NOMO-1 (cell line): ENCODE measurements around the gene FAM124B.

Experiments
- DNase-seq, 2 experiments: peaks; one replicate each; lab custom pipeline; 2025; ENCODE audit not compliant: unreplicated experiment in 2 of 2; lab: John Stamatoyannopoulos, UW

Gene FAM124B, protein sequence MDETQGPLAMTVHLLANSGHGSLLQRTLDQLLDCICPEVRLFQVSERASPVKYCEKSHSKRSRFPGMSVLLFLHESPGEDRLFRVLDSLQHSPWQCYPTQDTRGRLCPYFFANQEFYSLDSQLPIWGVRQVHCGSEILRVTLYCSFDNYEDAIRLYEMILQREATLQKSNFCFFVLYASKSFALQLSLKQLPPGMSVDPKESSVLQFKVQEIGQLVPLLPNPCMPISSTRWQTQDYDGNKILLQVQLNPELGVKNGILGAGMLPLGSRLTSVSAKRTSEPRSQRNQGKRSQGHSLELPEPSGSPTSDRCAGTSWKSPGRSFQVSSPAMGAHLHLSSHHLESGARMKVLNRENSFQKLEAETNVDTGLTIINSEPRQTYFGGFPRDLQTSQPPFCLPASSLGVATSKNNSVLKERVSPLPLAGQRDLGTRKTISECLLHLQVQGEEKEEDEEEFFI

GRCh38 chr2:224401641-224402342, at the start of gene FAM124B:
Gene FAM124B (minus strand): TSS chr2:224402107. CDS start chr2:224401768, 339 bp downstream.
- no peak for DNase-seq

DNA sequence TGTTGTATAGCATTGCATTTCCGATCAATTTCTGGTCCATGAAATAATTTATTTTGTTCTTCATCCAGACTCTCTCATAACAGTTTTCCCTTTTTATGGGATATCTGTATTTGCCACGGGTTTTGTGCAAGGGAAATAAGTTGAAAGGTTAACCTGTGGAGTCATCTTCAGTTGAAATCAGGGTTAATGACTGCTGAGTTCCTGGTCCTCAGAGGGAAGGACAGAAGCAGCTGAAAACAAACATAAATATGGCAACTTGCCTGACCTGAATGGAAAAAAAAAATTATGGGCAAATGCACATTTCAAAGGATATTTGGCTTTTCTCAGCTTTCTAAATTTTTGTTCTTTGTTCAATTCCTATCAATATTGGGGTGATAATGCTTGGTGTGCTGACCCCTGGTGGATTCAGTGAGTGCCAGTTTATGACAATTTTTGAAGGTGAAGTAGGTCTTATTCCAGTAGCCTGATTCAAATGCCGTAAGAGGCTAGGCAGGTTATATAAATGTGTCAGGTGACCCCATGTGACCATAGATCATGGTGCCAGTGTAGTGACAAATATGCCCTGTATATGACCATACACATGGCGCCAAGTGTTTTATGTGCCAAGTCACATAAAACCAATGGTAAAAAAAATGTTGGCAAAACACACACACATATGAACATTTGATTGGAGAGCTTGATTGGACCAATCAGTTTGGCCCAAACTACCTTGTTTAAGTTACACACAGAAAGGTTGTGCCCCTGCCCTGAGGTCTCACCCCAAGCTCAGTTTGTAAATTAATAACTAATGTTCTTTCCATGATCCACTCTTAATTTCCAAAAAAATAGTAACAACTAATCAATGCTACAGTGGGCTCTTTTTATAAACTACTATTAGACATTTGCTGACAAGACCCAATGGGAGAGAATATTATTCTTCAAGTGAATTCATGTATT, 47.6 kb upstream of the FAM124B start:
- no peak for DNase-seq

- no peak for DNase-seq
Observed at GRCh38 chr2:224448236-224448635, 46.3 kb upstream of the FAM124B start.

- DNase-seq: no peak
Observed at GRCh38 chr2:224444783-224445182, 42.9 kb upstream of the FAM124B start.

- DNase-seq: no peak
Observed at GRCh38 chr2:224444021-224444420, 42.1 kb upstream of the FAM124B start.

GRCh38 chr2:224442071-224442967, 40.4 kb upstream of the FAM124B start:
- peak; percentile 22 to 42 for DNase-seq

GRCh38 chr2:224440988-224441387, 39.1 kb upstream of the FAM124B start:
- DNase-seq: peak in 1 of 2 experiments; percentile 35

DNA sequence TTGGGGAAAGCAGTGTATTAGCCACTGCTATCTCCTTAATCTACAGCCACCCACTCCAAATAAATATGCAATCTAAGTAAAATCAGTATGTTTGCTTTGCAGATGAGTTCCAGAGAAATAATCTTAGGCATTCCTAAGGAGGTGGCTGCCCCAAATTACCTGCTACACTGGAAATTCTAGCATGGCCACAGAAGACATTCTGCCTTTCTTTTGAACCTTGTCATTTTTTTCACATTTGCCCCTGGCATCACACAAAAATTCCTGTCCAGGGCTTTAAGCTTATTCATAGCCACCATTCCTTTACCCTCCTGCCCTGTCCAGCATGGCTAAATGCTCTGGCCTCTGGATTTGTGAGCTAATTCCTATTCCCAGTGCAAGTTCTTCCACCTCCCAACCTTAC, 36.8 kb upstream of the FAM124B start:
- no peak for DNase-seq

GRCh38 chr2:224436634-224437033, 34.7 kb upstream of the FAM124B start:
- no peak for DNase-seq

DNA sequence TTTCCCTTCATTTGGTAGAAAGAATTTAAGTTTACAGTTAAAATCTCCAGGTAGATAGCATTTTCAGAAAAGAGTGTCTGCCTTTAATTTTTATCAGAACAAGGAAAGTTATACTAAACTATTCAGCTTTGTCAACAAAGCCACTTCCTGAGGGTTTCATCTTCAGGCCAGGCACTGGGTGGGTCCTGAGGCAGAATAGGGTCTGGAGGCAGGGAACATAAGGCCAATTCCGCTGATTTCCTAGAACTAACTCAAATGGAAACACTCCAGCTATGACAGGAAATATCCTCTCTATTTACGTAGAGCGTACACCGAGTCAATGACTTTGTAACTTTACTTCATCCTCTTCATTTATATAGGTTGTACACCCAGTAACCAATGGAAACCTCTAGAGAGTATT, 32.7 kb upstream of the FAM124B start:
- DNase-seq: no peak

DNA sequence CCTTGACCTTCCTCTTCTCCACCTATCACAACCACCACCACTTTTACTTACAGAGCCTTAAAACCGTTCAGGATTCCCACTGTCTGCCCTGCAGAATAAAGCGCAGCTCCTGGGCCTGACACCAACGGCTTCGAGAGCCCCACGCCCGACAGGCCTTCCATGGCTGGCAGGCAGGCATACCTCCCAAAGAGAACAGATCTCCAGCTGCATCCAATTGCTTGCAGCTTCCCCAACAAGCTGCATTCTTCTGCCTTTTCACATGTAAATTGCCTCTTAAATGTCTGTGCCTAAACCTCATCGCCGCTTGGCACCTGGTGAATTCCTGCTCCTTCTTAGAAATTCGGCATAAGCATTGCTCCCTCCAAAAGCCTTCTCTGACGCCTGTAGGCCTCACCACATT, 31.5 kb upstream of the FAM124B start:
- DNase-seq: no peak

DNA sequence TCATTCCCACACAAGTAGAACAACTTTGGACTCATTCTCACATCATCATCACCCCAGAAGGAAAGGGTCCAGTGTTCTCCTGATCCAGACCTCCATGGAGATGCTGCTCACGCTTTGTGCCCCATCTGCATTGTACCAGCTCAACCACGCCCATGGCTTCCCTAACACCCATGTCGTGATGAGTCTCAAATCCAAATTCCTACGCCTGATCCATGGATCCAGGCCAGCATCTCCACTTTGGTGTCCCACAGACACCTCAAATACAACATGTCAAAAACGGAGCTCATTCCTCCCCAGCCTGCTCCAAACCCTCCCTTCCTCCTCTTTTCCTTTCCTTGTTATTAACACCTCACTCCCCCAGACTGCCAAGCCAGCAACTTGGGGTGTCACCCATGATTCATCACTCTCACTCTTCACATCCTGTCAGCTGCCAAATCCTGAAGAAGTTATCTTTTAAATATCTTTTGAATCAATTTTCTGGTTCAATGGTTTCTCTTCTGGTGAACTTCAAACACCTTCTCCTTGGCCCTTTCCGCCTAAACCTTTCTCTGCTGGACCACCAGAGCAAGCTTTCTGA, 30.2 kb upstream of the FAM124B start:
- no peak for DNase-seq

DNA sequence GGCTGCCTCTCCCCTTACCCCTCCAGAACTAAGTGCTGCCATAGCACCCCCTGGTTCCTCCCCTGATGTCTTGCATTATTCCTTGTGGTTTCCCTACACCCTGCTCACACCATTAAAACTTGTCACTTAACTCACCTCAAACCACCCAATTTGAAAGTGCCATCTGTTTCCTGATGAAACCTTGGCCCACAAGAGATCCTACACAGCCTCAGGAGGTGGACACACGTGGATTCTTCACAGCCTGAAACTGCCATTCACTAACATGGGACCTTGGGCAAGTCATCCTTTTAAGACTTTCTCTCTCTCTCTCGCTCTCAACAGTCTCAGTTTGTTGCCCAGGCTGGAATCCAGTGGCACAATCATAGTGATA, 27.5 kb upstream of the FAM124B start:
- DNase-seq: peak in 1 of 2 experiments; percentile 4

GRCh38 chr2:224428787-224429440, 27.0 kb upstream of the FAM124B start:
- DNase-seq: no peak

DNA sequence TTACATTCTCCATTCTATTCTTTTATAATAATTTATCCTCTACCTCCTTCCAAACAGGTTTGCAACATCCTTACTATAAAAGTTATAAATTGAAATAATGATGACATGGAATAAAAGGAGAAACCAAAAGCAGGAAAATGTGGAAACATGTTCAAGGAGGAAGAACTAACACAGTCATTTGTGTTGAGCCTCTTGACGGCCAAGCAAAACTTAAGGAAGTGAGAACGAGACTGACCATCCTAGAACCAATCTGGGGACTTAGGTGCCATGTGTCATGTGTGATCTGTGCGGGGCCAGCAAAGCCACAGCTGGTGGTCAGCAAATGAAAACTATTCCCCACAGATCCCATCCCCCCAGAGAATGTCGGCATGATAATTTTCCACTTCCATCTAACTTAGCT, 25.6 kb upstream of the FAM124B start:
- no peak for DNase-seq

DNA sequence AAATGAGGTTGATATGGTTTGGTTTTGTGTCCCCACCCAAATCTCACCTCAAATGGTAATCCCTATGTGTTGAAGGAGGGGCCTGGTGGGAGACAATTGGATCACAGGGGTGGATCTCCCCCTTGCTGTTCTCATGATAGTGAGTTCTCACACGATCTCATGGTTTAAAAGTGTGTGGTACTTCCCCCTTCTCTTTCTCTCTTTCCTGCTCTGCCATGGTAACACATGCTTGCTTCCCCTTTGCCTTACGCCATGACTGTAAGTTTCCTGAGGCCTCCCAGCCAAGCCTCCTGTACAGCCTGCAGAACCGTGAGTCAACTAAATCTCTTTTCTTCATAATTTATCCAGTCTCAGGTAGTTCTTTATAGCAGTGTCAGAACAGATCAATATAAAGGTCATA, 24.7 kb upstream of the FAM124B start:
- peak in 1 of 2 experiments; percentile 13 for DNase-seq

GRCh38 chr2:224421065-224421464, 19.2 kb upstream of the FAM124B start:
- DNase-seq: no peak

DNA sequence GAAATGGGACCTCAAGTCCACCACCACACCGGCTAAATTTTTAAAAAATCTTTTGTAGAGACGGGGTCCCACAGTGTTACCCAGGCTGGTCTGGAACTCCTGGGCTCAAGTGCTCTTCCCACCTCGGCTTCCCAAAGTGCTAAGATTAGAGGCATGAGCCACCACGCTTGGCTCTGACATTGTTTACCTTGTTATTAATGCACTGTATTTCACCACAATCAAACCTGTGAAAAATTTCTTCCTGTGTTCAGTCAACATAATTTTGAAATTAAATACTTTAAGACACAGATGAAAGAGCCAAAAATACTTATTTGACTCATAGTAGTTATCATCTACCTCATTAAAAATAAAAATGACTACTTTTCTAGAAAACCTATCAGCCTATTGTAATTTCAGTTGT, 16.0 kb upstream of the FAM124B start:
- no peak for DNase-seq

DNA sequence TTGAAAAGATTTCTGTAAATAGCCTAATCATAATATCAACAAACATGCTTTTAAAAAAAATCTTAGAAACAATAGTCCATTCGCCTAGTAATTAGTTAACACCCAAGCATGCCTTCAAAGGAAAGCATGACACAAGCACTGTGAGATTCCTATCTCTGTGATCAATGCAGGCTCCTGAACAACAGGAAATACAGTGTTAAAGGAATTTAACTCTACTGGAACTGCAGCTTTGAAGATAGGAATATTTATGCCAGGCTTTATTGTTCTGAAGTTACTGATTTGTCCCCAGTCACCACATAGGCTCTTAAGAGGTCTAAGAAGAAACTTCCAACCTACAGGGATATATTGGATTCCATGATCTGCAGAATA, 15.4 kb upstream of the FAM124B start:
- DNase-seq: no peak
